Measurements from ENCODE around the gene BTNL9. TPM values are rescaled to one million over a fixed set of nuclear protein-coding genes. Genes with fewer than 3 reads are reported as not detected.

BTNL9 gene
- total and polyA plus RNA-seq, 2 of the 8 experiments (the other 6 are each of a cell fraction or from before 2014, with no cell fraction given) = 0.23 to 0.89 TPM

GRCh38 chr5:181042722-181043121, 2.7 kb downstream of the BTNL9 start:
- no peak overlapping the region for H3K56ac ChIP-seq (replicated peaks; ENCODE audit: insufficient read length, low read depth, low read length)
- H4K20me1 ChIP-seq (replicated peaks in 1 of 2; ENCODE audit: control insufficient read depth in 1 of 2, insufficient read depth in 2 of 2, low read length in 2 of 2) = no peaks in the 10 kb centered on the region
- H2BK12ac ChIP-seq (ENCODE audit: low read depth, low read length) = no peak overlapping the region
- no peak overlapping the region for H3K18ac ChIP-seq (ENCODE audit: extremely low read depth, low read length)
- no peak overlapping the region for H2AFZ ChIP-seq (ENCODE audit: low read length)
- no peak overlapping the region for H2AK5ac ChIP-seq (ENCODE audit: low read depth, low read length)
- no peak overlapping the region for H3K4me3 ChIP-seq (ENCODE audit: extremely low read depth in 1 of 4, insufficient read depth in 2 of 4, low read depth in 3 of 4, low read length in 4 of 4)
- 88% methylated on average over 11 of the region's 11 CpGs; no CpG with 5 or more reads in 1 of the 2 experiments for WGBS, 2 experiments (ENCODE audit: extremely low coverage in 1 of 2, insufficient coverage in 1 of 2, insufficient read length in 1 of 2, insufficient replicate concordance in 2 of 2, low coverage in 1 of 2, low lambda C conversion rate in 2 of 2, missing lambda C conversion rate in 1 of 2)
- POLR2A ChIA-PET (ENCODE audit: partially characterized antibody) = interaction anchor here (2.0 kb wide), 1 partner anchor 10 kb away, joined by 4 read pairs; no protein-coding TSS in a partner anchor
- TF ChIP-seq E2F6 (IDR thresholded peaks at IDR 0.05) (no peak), SIN3A (conservative IDR thresholded peaks at IDR 0.05 in 1 of 2, IDR thresholded peaks at IDR 0.05 in 1 of 2; ENCODE audit: low read depth in 1 of 2, low read length in 2 of 2) (no peak), CBX8 (IDR thresholded peaks at IDR 0.05; ENCODE audit: borderline replicate concordance, low read depth, low read length) (no peak)
- H3K9ac ChIP-seq (replicated peaks in 1 of 4; ENCODE audit: extremely low read depth in 1 of 4, low read depth in 3 of 4, low read length in 3 of 4) = no peak overlapping the region
- H4K91ac ChIP-seq (replicated peaks; ENCODE audit: insufficient read length, low read length) = no peak overlapping the region
- CTCF ChIA-PET (ENCODE audit: partially characterized antibody) = interaction anchor here (0.7 to 1.1 kb wide), 4 partner anchors 12 to 169 kb away, joined by 3 to 6 read pairs (median 3); no protein-coding TSS in a partner anchor
- H2BK5ac ChIP-seq (ENCODE audit: low read depth, low read length) = no peak overlapping the region
- DNase-seq (ENCODE audit: low read depth in 1 of 2, low spot score in 2 of 2) (no peak), FAIRE-seq (no peak)
- no peak overlapping the region for H3K4me2 ChIP-seq (ENCODE audit: insufficient read depth in 1 of 2, low read depth in 2 of 2, low read length in 2 of 2)
- no peak overlapping the region for H3K4ac ChIP-seq (replicated peaks; ENCODE audit: insufficient read length, low read depth, low read length)
- no peak overlapping the region for H2BK120ac ChIP-seq (replicated peaks; ENCODE audit: low read depth, low read length)
- H3K27me3 ChIP-seq (replicated peaks in 1 of 4; ENCODE audit: control insufficient read depth in 3 of 4, extremely low read depth in 1 of 4, insufficient read depth in 3 of 4, low read length in 3 of 4) = no peaks in the 10 kb centered on the region; a peak in 2 of 7 replicates
- no peak overlapping the region for H3K27ac ChIP-seq (ENCODE audit: low read depth, low read length)
- no peak overlapping the region for H4K5ac ChIP-seq (ENCODE audit: insufficient read length, low read depth, low read length)
- H3K9me3 ChIP-seq (ENCODE audit: insufficient read depth in 2 of 2, low read depth in 1 of 2, low read length in 1 of 2) = peaks cover 2 to 4% of the 10 kb centered on the region in 2 experiments; a peak in 2 of 4 replicates
- H3K79me1 ChIP-seq (ENCODE audit: low read depth, low read length) = no peaks in the 10 kb centered on the region
- H3K36me3 ChIP-seq (ENCODE audit: control insufficient read depth in 2 of 4, insufficient read depth in 4 of 4, low read length in 3 of 4) = no peaks in the 10 kb centered on the region
- no peak overlapping the region for H3K14ac ChIP-seq (ENCODE audit: insufficient read length)
- no peaks in the 10 kb centered on the region; a peak in 2 of 7 replicates for H3K4me1 ChIP-seq (replicated peaks in 1 of 4; ENCODE audit: control insufficient read depth in 3 of 4, insufficient read depth in 4 of 4, low read length in 3 of 4)
- no peak overlapping the region for H2BK20ac ChIP-seq (ENCODE audit: low read length)
- H2BK15ac ChIP-seq (ENCODE audit: low read length) = no peak overlapping the region
- H3K79me2 ChIP-seq (ENCODE audit: control insufficient read depth in 1 of 2, insufficient read depth in 2 of 2, low read length in 2 of 2) = no peaks in the 10 kb centered on the region
- no peak overlapping the region for H3K23ac ChIP-seq (ENCODE audit: insufficient read length)
- peaks cover 2% of the 10 kb centered on the region; the same call in 1 of the 2 replicates for H3K23me2 ChIP-seq (ENCODE audit: low read depth, low read length)
- no peak overlapping the region for H4K8ac ChIP-seq (ENCODE audit: extremely low read depth, insufficient read depth, low read length)
